Caco-2 (cell line): ENCODE measurements around the gene F2. TPM values are rescaled to one million over a fixed set of nuclear protein-coding genes. Genes with fewer than 3 reads are reported as not detected.

Experiments used
- BruUV-seq: library from RNA; stranded (reverse); fragments of 400-500 nt; replicated peaks from 2 replicates; lab custom pipeline; 2021; lab: Mats Ljungman, UMichigan
- CTCF ChIA-PET: fragments of 300-600 bp; sonication (Branson Sonifier 250); formaldehyde crosslinking; loops from one replicate; lab custom pipeline; 2022; ENCODE audit warnings: antibody characterized with exemption; lab: Charles Lee
- POLR2A ChIA-PET: fragments of 300-600 bp; sonication (Branson Sonifier 250); formaldehyde crosslinking; loops from one replicate; lab custom pipeline; 2022; ENCODE audit warnings: antibody characterized with exemption; lab: Charles Lee
- DNase-seq, 2 experiments: peaks; one replicate each; pipeline versions ENCODE4 v3.0.0 to v3.0.0-alpha.2; 2020 to 2022
- H3K27me3 ChIP-seq: replicated peaks from 2 replicates; pipeline ENCODE4 v1.6.0; 2011; ENCODE audit warnings: low read length; ENCODE audit not compliant: control insufficient read depth, insufficient read depth
- H3K36me3 ChIP-seq: 2 replicates; pipeline ENCODE4 v1.5.1; 2011; ENCODE audit warnings: low read length; ENCODE audit not compliant: control insufficient read depth, insufficient read depth
- H3K4me1 ChIP-seq: fragments of 250-450 bp; sonication (Bioruptor Pico); 2 replicates; pipeline ENCODE4 v1.5.1; 2020; ENCODE audit warnings: mild to moderate bottlenecking
- H3K4me3 ChIP-seq: 2 replicates; pipeline ENCODE4 v1.5.1; 2011; ENCODE audit warnings: low read depth, mild to moderate bottlenecking, control low read depth, low read length
- H3K9me3 ChIP-seq: fragments of 250-450 bp; sonication (Bioruptor Pico); 2 replicates; pipeline ENCODE4 v1.5.1; 2020; ENCODE audit warnings: mild to moderate bottlenecking, moderate library complexity
- H3K27ac Mint-ChIP-seq: one replicate; pipeline ENCODE4 v1.8.0; 2022; ENCODE audit warnings: mixed read lengths; ENCODE audit not compliant: unreplicated experiment
- H3K27me3 Mint-ChIP-seq: one replicate; pipeline ENCODE4 v1.8.0; 2022; ENCODE audit warnings: mixed read lengths; ENCODE audit not compliant: insufficient read depth, unreplicated experiment
- H3K36me3 Mint-ChIP-seq: one replicate; pipeline ENCODE4 v1.8.0; 2022; ENCODE audit warnings: mild to moderate bottlenecking, mixed read lengths; ENCODE audit not compliant: insufficient read depth, unreplicated experiment
- H3K4me1 Mint-ChIP-seq: one replicate; pipeline ENCODE4 v1.8.0; 2022; ENCODE audit warnings: low read depth, mixed read lengths; ENCODE audit not compliant: unreplicated experiment
- H3K4me3 Mint-ChIP-seq: one replicate; pipeline ENCODE4 v1.8.0; 2022; ENCODE audit warnings: mild to moderate bottlenecking, moderate library complexity, mixed read lengths; ENCODE audit not compliant: unreplicated experiment
- H3K9me3 Mint-ChIP-seq: one replicate; pipeline ENCODE4 v1.8.0; 2022; ENCODE audit warnings: mixed read lengths; ENCODE audit not compliant: unreplicated experiment
- CTCF ChIP-seq, 2 experiments: fragments of 200-600 bp in 1 of 2; IDR thresholded peaks; 1 replicate in 1 of 2; 2 replicates in 1 of 2; pipeline versions ENCODE4 v1.5.1 to v1.8.0; 2011 to 2022; ENCODE audit warnings: antibody characterized with exemption in 1 of 2, control low read depth in 1 of 2, inconsistent platforms in 1 of 2, low read depth in 1 of 2, low read length in 1 of 2, mild to moderate bottlenecking in 1 of 2, moderate library complexity in 1 of 2; ENCODE audit not compliant: insufficient read depth in 1 of 2, severe bottlenecking in 1 of 2, unreplicated experiment in 1 of 2
- intact Hi-C: fragments of 100-400 bp; cut with micrococcal nuclease; formaldehyde crosslinking; loops from one replicate; pipeline ENCODE4 v1.10.0; 2022; ENCODE audit not compliant: unreplicated experiment
- total RNA-seq: library from RNA; stranded (reverse); gene quantifications from 2 replicates; pipeline ENCODE4 v1.2.3, GENCODE V29; 2022

The F2 gene
- total RNA-seq, 1 experiment from 2014 or later = 60.0 TPM

DNA sequence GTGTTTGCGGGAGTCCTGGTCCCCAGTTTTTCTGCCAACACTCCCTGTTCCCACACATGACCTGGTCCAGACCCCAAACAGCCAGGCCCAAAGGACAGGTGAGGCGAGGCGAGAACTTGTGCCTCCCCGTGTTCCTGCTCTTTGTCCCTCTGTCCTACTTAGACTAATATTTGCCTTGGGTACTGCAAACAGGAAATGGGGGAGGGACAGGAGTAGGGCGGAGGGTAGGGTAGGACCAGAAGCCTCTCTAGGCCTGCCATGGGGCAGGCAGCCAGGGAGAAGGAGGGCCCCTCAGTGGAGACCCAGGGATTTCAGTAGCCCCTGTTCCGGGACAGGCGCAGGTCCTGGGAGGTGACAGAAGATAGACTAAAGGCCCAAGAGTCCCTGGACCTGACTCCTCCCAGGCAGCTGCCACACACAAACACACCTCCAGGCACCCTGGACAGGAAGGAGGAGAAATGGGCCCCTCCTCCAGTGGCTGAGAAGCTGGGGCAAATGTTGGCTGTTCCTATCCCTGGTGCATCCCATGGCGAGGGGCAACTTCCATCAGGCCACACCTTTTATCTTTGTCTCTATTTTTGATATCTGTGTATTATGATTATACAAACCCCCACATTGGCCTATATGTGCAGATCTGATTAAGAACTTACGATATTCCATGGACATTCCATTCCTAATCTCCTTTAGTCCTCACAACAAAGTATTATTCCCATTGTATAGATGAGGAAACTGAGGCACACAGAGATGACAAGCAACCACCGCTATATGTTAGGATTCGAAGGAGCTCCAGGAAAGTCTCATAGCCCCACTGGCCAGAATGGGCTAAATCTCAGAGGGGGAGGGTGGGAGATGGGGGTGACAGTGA is 626 bp upstream of the F2 start:
- peak; percentile 75 to 89 for DNase-seq
- BruUV-seq = no TSS peak
- Mint-ChIP-seq H3K9me3 (no peaks in the 10 kb centered on the region), H3K27me3 (no peaks in the 10 kb centered on the region), H3K27ac (peak overlapping the region; percentile 92), H3K4me1 (peaks cover 11% of the 10 kb centered on the region), H3K36me3 (peaks cover 4% of the 10 kb centered on the region), H3K4me3 (peak overlapping the region; percentile 68)
- Histone ChIP-seq H3K4me3 (no peak overlapping the region), H3K9me3 (no peaks in the 10 kb centered on the region), H3K27me3 (no peaks in the 10 kb centered on the region), H3K36me3 (peaks cover 1% of the 10 kb centered on the region; the same call in 1 of the 2 replicates), H3K4me1 (peaks cover 34% of the 10 kb centered on the region)
- ChIA-PET CTCF (interaction anchor here (0.6 to 1.1 kb wide), 4 partner anchors 9 to 329 kb away, joined by 3 to 8 read pairs (median 4); partner anchors contain the start of genes ARHGAP1 and ZNF408), POLR2A (interaction anchor here (0.6 to 1.2 kb wide), 2 partner anchors 18 to 454 kb away, joined by 5 to 14 read pairs; partner anchors contain the start of genes ARHGAP1 and ZNF408)
- intact Hi-C loops = loop anchor here (1.0 to 5.0 kb wide), 2 partner anchors 18 to 166 kb away; partner anchors contain the start of gene ARHGAP1
- no peak for TF ChIP-seq CTCF (IDR thresholded peaks at IDR 0.05; ENCODE audit: insufficient read depth in 1 of 2, low read depth in 1 of 2, low read length in 1 of 2, severe bottlenecking in 1 of 2, unreplicated experiment in 1 of 2)

- no peak for TF ChIP-seq CTCF (IDR thresholded peaks at IDR 0.05; ENCODE audit: insufficient read depth in 1 of 2, low read depth in 1 of 2, low read length in 1 of 2, severe bottlenecking in 1 of 2, unreplicated experiment in 1 of 2)
- Histone ChIP-seq H3K36me3 (peaks cover 1% of the 10 kb centered on the region; the same call in 1 of the 2 replicates), H3K9me3 (no peaks in the 10 kb centered on the region), H3K4me3 (peak overlapping the region; percentile 40), H3K4me1 (peaks cover 34% of the 10 kb centered on the region), H3K27me3 (no peaks in the 10 kb centered on the region)
- peak in 1 of 2 experiments; percentile 16 for DNase-seq
- Mint-ChIP-seq H3K27me3 (no peaks in the 10 kb centered on the region), H3K27ac (peak overlapping the region; percentile 92), H3K9me3 (no peaks in the 10 kb centered on the region), H3K36me3 (peaks cover 4% of the 10 kb centered on the region), H3K4me3 (peak overlapping the region; percentile 68), H3K4me1 (peaks cover 11% of the 10 kb centered on the region)
- intact Hi-C loops = loop anchor here (5.0 kb wide), 1 partner anchor 167 kb away; no protein-coding TSS in a partner anchor
- CTCF ChIA-PET = interaction anchor here (0.8 to 1.0 kb wide), 2 partner anchors 10 to 230 kb away, joined by 3 to 5 read pairs; no protein-coding TSS in a partner anchor
- BruUV-seq = no TSS peak
- POLR2A ChIA-PET = interaction anchor here (0.6 to 1.2 kb wide), 2 partner anchors 19 to 115 kb away, joined by 7 to 14 read pairs; partner anchors contain the start of genes ARHGAP1 and ZNF408
These were observed 668 bp downstream of the F2 start for GRCh38 chr11:46719543-46720218.

DNA sequence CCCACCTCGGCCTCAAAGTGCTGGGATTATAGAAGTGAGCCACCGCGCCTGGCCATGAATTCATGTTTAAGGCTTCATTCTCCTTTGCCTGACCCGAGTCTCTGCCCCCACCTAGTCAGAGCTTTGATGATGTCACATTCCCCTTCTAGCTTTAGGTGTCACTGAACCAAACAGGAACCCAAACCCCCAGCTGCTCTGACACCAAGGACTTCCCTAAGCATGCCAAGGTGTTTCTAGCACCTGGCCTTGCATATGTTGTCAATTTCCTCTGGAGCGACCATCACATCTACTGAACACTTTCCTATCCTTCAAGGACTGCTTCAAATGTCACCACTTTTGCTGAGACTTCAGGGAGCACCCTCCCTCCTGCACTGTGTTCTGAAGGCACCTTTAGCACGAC is 2.3 kb downstream of the F2 start:
- no peak for DNase-seq
- peaks cover 34% of the 10 kb centered on the region for H3K4me1 ChIP-seq
- intact Hi-C loops = no loop called here
- CTCF ChIA-PET = no interaction called here
- peaks cover 3% of the 10 kb centered on the region; the same call in 1 of the 2 replicates for H3K36me3 ChIP-seq
- Mint-ChIP-seq H3K4me1 (peaks cover 11% of the 10 kb centered on the region), H3K36me3 (peaks cover 4% of the 10 kb centered on the region), H3K9me3 (no peaks in the 10 kb centered on the region), H3K4me3 (no peak overlapping the region), H3K27ac (peak overlapping the region; percentile 46), H3K27me3 (no peaks in the 10 kb centered on the region)
- POLR2A ChIA-PET = no interaction called here
- no TSS peak for BruUV-seq
- H3K9me3 ChIP-seq = no peaks in the 10 kb centered on the region
- H3K27me3 ChIP-seq = no peaks in the 10 kb centered on the region
- no peak for TF ChIP-seq CTCF (IDR thresholded peaks at IDR 0.05; ENCODE audit: insufficient read depth in 1 of 2, low read depth in 1 of 2, low read length in 1 of 2, severe bottlenecking in 1 of 2, unreplicated experiment in 1 of 2)
- no peak overlapping the region for H3K4me3 ChIP-seq
